HepG2 (cell line): Measurements from ENCODE around the gene HDGF. TPM values are rescaled to one million over a fixed set of nuclear protein-coding genes. Genes with fewer than 3 reads are reported as not detected.

Experiments used
- ATAC-seq: fragments of 200-7000 bp; cut with Tn5 transposase; 3 replicates; pipeline ENCODE4 v1.9.1; 2020; ENCODE audit warnings: mild to moderate bottlenecking, moderate library complexity
- BruUV-seq: library from RNA; stranded (reverse); fragments of 400-500 nt; replicated peaks from 2 replicates; lab custom pipeline; 2021; lab: Mats Ljungman, UMichigan
- CTCF ChIA-PET: fragments of 300-600 bp; formaldehyde crosslinking; extraction: SDS; loops from one replicate; lab custom pipeline; 2021; ENCODE audit warnings: low total read pairs, inconsistent platforms, low intra/inter-chr PET ratio; lab: Yijun Ruan, JAX
- POLR2A ChIA-PET: fragments of 350-600 bp; sonication (Branson Sonifier 250); formaldehyde crosslinking; loops from one replicate; lab custom pipeline; 2020; ENCODE audit warnings: antibody characterized with exemption, inconsistent platforms; lab: Yijun Ruan, JAX
- DNase-seq: peaks from one replicate; pipeline ENCODE4 v3.0.0-alpha.2; 2015; ENCODE audit warnings: low spot score
- FAIRE-seq: peaks from 3 replicates; lab custom pipeline; 2011; peaks lifted over from hg19 to GRCh38; lab: Jason Lieb, UNC
- H2AFZ ChIP-seq: one replicate; pipeline ENCODE4 v1.6.1; 2011; ENCODE audit warnings: low read length, inconsistent platforms
- H3K27ac ChIP-seq: fragments of 300-600 bp; 3 replicates; pipeline ENCODE4 v1.8.0; 2011; ENCODE audit warnings: mixed run types, mild to moderate bottlenecking, mixed read lengths, low read length, inconsistent platforms; ENCODE audit not compliant: insufficient read depth; ENCODE audit errors: extremely low read length
- H3K27me3 ChIP-seq, 2 experiments: fragments of 200-600 bp in 1 of 2; 2 replicates in 1 of 2; 3 replicates in 1 of 2; pipeline versions ENCODE4 v1.6.0 to v1.8.0; 2011; ENCODE audit warnings: low read length in 2 of 2, mild to moderate bottlenecking in 2 of 2, moderate library complexity in 2 of 2, inconsistent platforms in 1 of 2; ENCODE audit not compliant: insufficient read depth in 2 of 2, control insufficient read depth in 1 of 2
- H3K36me3 ChIP-seq, 2 experiments: fragments of 200-600 bp in 1 of 2; replicated peaks in 1 of 2; 2 replicates in 1 of 2; 3 replicates in 1 of 2; pipeline versions ENCODE4 v1.5.1 to v1.8.0; 2011; ENCODE audit warnings: low read length in 2 of 2, inconsistent platforms in 1 of 2; ENCODE audit not compliant: insufficient read depth in 2 of 2, control insufficient read depth in 1 of 2
- H3K4me1 ChIP-seq: 2 replicates; pipeline ENCODE4 v1.5.1; 2012; ENCODE audit warnings: low read length, inconsistent platforms; ENCODE audit not compliant: insufficient read depth
- H3K4me2 ChIP-seq: 2 replicates; pipeline ENCODE4 v1.6.0; 2011; ENCODE audit warnings: low read depth, low read length, inconsistent platforms
- H3K4me3 ChIP-seq, 3 experiments: fragments of 200-600 bp in 1 of 3; sonication (generic), shearing (Covaris generic) in 1 of 3; replicated peaks in 1 of 3; 2 replicates each; pipeline ENCODE4 v1.5.1; 2011 to 2016; ENCODE audit warnings: low read length in 3 of 3, inconsistent platforms in 2 of 3, low read depth in 2 of 3, mild to moderate bottlenecking in 2 of 3, control low read depth in 1 of 3, mixed read lengths in 1 of 3; ENCODE audit not compliant: insufficient read depth in 1 of 3
- H3K79me2 ChIP-seq: one replicate; pipeline ENCODE4 v1.6.1; 2011; ENCODE audit warnings: low read length, inconsistent platforms; ENCODE audit not compliant: insufficient read depth
- H3K9ac ChIP-seq: 2 replicates; pipeline ENCODE4 v1.6.0; 2011; ENCODE audit warnings: mild to moderate bottlenecking, low read depth, low read length, inconsistent platforms; ENCODE audit not compliant: insufficient read depth
- H3K9me3 ChIP-seq: 2 replicates; pipeline ENCODE4 v1.5.1; 2012; ENCODE audit warnings: mild to moderate bottlenecking, low read length
- H4K20me1 ChIP-seq: 2 replicates; pipeline ENCODE4 v1.6.0; 2011; ENCODE audit warnings: inconsistent platforms, mild to moderate bottlenecking, low read length, moderate library complexity; ENCODE audit not compliant: insufficient read depth
- CENPX ChIP-seq: sonication (generic); formaldehyde crosslinking; IDR thresholded peaks from 2 replicates; pipeline ENCODE4 v1.9.0; 2021; ENCODE audit warnings: mild to moderate bottlenecking, missing genetic modification reagents, moderate library complexity
- HNRNPK ChIP-seq: fragments of 200-400 bp; formaldehyde crosslinking; IDR thresholded peaks from 2 replicates; pipeline ENCODE4 v1.6.1; 2018; ENCODE audit warnings: low read length, low read depth, moderate library complexity, mild to moderate bottlenecking; ENCODE audit not compliant: poor library complexity, severe bottlenecking
- KMT2B ChIP-seq: IDR thresholded peaks from 2 replicates; pipeline ENCODE4 v1.6.1; 2016; ENCODE audit warnings: missing genetic modification reagents, missing compliant biosample characterization
- MYPOP ChIP-seq: sonication (generic); formaldehyde crosslinking; IDR thresholded peaks from 2 replicates; pipeline ENCODE4 v1.8.1; 2023; ENCODE audit warnings: mild to moderate bottlenecking, moderate library complexity, missing genetic modification reagents
- THAP9 ChIP-seq: sonication (generic); formaldehyde crosslinking; IDR thresholded peaks from 2 replicates; pipeline ENCODE4; 2020; ENCODE audit warnings: missing genetic modification reagents, mild to moderate bottlenecking, borderline replicate concordance
- ZNF367 ChIP-seq: sonication (generic); formaldehyde crosslinking; IDR thresholded peaks from 2 replicates; pipeline ENCODE4 v1.4.0; 2020; ENCODE audit warnings: missing genetic modification reagents, borderline replicate concordance
- ZNF414 ChIP-seq: sonication (generic); formaldehyde crosslinking; IDR thresholded peaks from 2 replicates; pipeline ENCODE4 v1.5.0; 2020; ENCODE audit warnings: missing genetic modification reagents
- ZNF614 ChIP-seq: IDR thresholded peaks from 2 replicates; pipeline ENCODE4 v1.6.1; 2018; ENCODE audit warnings: missing biosample characterization, missing genetic modification reagents, inconsistent platforms, borderline replicate concordance
- ZNF879 ChIP-seq: sonication (generic); formaldehyde crosslinking; IDR thresholded peaks from 2 replicates; pipeline ENCODE4 v1.8.1; 2023; ENCODE audit warnings: missing genetic modification reagents
- WGBS: methylation state at CpG from one replicate; pipeline ENCODE4 v1.1.6; 2017; ENCODE audit warnings: low lambda C conversion rate; 5-methylcytosine and 5-hydroxymethylcytosine counted together
- in situ Hi-C: cut with HindIII; loops from 2 replicates; pipeline ENCODE4 v1.10.0; 2017; ENCODE audit warnings: low pct_unique_long_range_greater_than_20kb; ENCODE audit not compliant: extremely low pct_ligation_motif_present
- intact Hi-C: fragments of 100-400 bp; cut with micrococcal nuclease; formaldehyde crosslinking; loops from one replicate; pipeline ENCODE4 v1.10.0; 2022; ENCODE audit not compliant: unreplicated experiment
- polyA plus RNA-seq, 8 experiments: library from polyadenylated mRNA; depleted of rRNA in 3 of 8; stranded (reverse) in 7 of 8; unstranded in 1 of 8; fragments of >200 nt; fragmentation: Illumina TruSeq in 4 of 8; extraction: Trizol in 4 of 8; gene quantifications; 2 replicates each; pipeline versions ENCODE4 v1.2.1 to v1.2.3, GENCODE V29; 2011 to 2016; ENCODE audit warnings: low read depth in 4 of 8, missing spikeins in 1 of 8, mixed read lengths in 1 of 8; ENCODE audit not compliant: insufficient read depth in 1 of 8
- total RNA-seq, 5 experiments: library from RNA; depleted of rRNA; stranded (reverse); fragments of >200 nt; fragmentation: Illumina TruSeq; extraction: Trizol; gene quantifications; 2 replicates each; pipeline ENCODE4 v1.2.3, GENCODE V29; 2016; ENCODE audit warnings: low read depth in 1 of 5

The HDGF gene
- total and polyA plus RNA-seq, 2 of the 13 experiments (the other 11 are each of a cell fraction or from before 2014, with no cell fraction given) = 156 to 196 TPM

- TF ChIP-seq HNRNPK (peak; percentile 19), CENPX (CRISPR knock-in tag) (no peak), ZNF614 (CRISPR knock-in tag) (0 out of 2 replicates have a peak, but pooled peaks have one; percentile 4)
Measured at GRCh38 chr1:156767879-156768604, 16.6 kb upstream of the HDGF start (continued).

GRCh38 chr1:156767101-156767878 is 15.8 kb upstream of the HDGF start, which contains the start of gene PRCC:
Gene PRCC (plus strand): TSS chr1:156767535. CDS start chr1:156767772, 237 bp downstream.
- H3K79me2 ChIP-seq = peaks cover 52% of the 10 kb centered on the region
- ATAC-seq (peak; percentile 96), DNase-seq (peak; percentile 99), FAIRE-seq (peak; percentile 99)
- H3K27me3 ChIP-seq = no peaks in the 10 kb centered on the region; a peak in 1 of 5 replicates
- intact Hi-C loops (loop anchor here (1.0 kb wide), 3 partner anchors 16 to 41 kb away; partner anchors contain the start of genes HDGF and MRPL24), in situ Hi-C loops (loop anchor here (5.0 kb wide), 1 partner anchor 40 kb away; the partner anchor contains the start of genes ISG20L2 and METTL25B)
- peaks cover 49% of the 10 kb centered on the region for H3K4me1 ChIP-seq
- H3K36me3 ChIP-seq = peaks cover 3 to 19% of the 10 kb centered on the region in 2 experiments; a peak in 1 of 5 replicates
- no TSS peak for BruUV-seq
- H3K27ac ChIP-seq = peak within 1 kb of the TSS; percentile 84
- ChIA-PET POLR2A (interaction anchor here (0.5 to 6.5 kb wide), 21 partner anchors 8 to 310 kb away, joined by 3 to 125 read pairs (median 4); partner anchors contain the start of genes HDGF, ISG20L2, METTL25B and MRPL24), CTCF (no interaction called here)
- peak within 1 kb of the TSS; percentile 55 for H2AFZ ChIP-seq
- H4K20me1 ChIP-seq = peaks cover 5% of the 10 kb centered on the region; the same call in 1 of the 2 replicates
- peak within 1 kb of the TSS; percentile 85 to 100 (median 92) for H3K4me3 ChIP-seq
- no peaks in the 10 kb centered on the region for H3K9me3 ChIP-seq
- peak within 1 kb of the TSS; percentile 96 for H3K9ac ChIP-seq
- WGBS = under 1% methylated on average over 20 of the region's 50 CpGs
- H3K4me2 ChIP-seq = peak within 1 kb of the TSS; percentile 85
- TF ChIP-seq MYPOP (CRISPR knock-in tag) (no peak), THAP9 (CRISPR knock-in tag) (peak; percentile 88), ZNF414 (CRISPR knock-in tag) (peak; percentile 88), ZNF367 (CRISPR knock-in tag) (no peak), KMT2B (peak; percentile 83), ZNF879 (CRISPR knock-in tag) (0 out of 2 replicates have a peak, but pooled peaks have one; percentile 4)
